Hematopoietic multipotent progenitor cell treated with erythropoietin and hydrocortisone succinate and interleukin-3 and kit ligand, for 15 days (in vitro differentiated cells): ENCODE results near the gene COL6A2.

Experiments used
- DNase-seq: peaks from one replicate; pipeline ENCODE4 v3.0.0-alpha.2; 2015; ENCODE audit warnings: low spot score

Gene COL6A2

GRCh38 chr21:46114963-46115362 lies 17.1 kb downstream of the COL6A2 start:
- DNase-seq, result no peak

DNA sequence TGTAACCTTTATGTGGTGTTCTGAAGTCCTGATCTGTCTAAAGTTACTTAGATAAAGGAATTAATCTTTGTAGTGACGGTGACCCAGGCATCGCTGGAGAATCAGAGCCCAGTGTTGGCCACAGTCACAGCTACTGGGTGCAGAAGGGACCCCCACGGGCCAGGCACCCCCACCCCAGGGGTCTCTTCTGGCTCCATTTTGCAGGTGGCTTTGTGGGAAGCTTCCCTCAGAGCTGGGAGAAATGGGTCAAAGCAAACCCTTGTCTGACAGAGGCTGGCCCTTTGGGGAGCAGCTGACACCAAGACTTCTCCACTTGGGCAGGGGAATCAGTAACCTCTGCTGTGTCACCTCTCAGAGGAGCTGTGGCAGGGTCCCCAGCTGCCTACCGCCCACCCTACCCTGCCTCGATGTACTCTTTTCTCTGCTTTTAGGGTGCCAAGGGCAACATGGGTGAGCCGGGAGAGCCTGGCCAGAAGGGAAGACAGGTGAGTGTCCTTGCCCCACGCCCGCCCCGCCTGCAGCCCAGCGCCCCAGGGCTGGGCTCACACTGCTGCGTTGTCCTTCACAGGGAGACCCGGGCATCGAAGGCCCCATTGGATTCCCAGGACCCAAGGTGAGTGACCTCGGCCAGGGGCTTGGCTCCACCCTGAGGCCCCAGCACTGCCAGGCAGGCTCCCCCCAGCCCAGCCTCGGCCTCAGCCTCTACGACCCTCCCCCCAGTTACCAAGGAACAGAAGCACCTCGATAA lies 17.7 kb downstream of the COL6A2 start:
- no peak for DNase-seq

- no peak for DNase-seq
Measured at GRCh38 chr21:46116189-46116775, 18.4 kb downstream of the COL6A2 start.

DNA sequence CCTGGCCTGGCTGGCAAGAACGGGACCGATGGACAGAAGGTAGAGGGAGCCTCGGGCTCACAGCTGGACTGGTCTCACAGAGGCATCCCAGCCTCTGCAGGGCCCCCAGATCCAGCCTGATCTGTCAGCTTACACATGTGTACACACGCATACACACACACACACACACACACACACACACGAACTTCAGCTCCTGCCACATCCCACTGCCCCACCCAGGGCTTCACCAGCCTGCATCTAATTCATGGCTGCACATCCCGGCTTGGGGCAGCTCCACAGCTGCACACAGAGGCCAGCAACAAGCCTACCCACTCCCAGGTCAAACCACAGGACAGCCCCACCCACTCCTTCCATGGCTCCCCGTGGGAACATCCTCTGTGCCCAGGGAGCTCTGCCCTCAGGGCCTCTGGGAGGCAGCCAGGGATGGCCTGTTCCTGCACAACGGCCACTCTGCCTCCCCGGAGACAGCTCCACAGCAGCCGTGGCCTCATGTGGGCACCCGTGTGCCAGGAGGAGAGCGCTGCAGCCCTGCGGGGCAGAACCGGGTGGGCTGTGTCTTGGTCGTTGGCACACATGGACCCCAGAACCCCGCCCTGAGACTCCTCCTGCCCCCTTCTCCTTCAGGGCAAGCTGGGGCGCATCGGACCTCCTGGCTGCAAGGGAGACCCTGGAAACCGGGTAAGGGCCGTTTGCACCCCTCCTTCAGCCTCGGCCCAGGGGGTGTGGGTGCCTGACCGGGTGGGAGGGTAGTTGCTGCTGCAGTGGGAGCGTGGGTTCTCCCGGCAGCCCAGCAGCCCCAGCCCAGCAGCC lies 19.1 kb downstream of the COL6A2 start:
- no peak for DNase-seq

- DNase-seq, result no peak
Measured at GRCh38 chr21:46117586-46118315, 19.8 kb downstream of the COL6A2 start.

DNA sequence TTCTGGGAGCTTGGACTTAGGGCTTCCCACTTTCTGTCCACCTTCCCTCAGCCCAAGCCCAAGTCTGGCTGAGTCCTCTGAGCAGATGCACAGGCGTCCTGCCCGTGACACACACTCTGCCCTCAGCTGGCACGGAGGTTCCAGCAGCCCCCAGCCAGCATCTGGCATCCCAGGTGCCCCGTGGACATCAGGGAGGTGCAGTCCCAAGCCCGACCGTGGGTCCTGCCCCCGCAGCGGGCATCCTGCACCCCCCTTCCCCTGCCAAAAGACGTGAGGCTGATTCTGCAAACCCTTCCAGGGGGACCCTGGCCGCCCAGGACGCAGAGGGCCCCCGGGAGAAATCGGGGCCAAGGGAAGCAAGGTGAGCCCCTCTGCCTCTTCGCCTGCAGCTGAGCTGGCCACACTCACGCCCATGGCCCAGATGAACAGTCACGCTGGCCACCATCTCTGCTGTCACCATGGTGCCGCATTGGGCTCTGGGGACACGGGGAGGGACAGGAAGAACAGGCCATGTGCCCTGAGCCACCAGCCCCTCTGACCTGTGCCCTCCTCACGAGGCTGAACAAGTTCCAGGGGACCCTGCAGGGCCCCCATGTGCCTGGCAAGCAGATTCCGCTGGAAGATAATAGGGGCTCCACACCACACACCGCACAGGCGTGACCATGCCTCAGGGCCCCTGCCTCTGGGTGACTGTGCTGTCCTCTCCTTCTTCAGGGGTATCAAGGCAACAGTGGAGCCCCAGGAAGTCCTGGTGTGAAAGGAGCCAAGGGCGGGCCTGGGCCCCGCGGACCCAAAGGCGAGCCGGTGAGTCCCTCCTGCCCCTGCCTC lies 20.6 kb downstream of the COL6A2 start:
- DNase-seq, result no peak

- DNase-seq, result no peak
Measured at GRCh38 chr21:46119144-46119636, 21.3 kb downstream of the COL6A2 start.

DNA sequence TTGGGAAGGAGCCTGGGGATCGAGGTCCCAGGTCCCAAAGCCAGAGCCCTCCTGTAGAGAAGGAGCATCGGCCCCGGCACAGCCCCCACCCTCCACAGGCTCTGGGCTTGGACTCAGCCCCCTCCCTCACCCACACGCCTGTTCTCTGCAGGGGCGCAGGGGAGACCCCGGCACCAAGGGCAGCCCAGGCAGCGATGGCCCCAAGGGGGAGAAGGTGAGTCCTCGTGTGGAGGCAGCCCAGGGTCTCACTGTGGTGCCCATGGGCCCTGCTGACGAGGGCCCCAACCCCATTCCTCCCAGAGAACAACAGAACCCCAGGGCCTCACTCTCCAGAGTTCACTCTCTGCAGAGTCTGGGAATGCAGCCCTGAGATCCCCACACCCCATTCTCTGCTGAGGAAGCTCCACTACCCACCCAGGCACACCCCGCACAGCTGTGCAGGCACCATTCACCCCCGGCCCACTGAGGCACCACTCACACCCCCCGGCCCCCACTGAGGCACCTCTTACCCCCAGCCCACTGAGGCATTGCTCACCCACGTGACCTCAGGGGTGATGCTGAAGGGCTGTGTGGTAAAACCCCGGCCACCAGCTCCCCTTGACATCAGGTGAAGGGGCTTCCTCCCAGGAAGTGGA lies 21.8 kb downstream of the COL6A2 start:
- DNase-seq, result no peak

DNA sequence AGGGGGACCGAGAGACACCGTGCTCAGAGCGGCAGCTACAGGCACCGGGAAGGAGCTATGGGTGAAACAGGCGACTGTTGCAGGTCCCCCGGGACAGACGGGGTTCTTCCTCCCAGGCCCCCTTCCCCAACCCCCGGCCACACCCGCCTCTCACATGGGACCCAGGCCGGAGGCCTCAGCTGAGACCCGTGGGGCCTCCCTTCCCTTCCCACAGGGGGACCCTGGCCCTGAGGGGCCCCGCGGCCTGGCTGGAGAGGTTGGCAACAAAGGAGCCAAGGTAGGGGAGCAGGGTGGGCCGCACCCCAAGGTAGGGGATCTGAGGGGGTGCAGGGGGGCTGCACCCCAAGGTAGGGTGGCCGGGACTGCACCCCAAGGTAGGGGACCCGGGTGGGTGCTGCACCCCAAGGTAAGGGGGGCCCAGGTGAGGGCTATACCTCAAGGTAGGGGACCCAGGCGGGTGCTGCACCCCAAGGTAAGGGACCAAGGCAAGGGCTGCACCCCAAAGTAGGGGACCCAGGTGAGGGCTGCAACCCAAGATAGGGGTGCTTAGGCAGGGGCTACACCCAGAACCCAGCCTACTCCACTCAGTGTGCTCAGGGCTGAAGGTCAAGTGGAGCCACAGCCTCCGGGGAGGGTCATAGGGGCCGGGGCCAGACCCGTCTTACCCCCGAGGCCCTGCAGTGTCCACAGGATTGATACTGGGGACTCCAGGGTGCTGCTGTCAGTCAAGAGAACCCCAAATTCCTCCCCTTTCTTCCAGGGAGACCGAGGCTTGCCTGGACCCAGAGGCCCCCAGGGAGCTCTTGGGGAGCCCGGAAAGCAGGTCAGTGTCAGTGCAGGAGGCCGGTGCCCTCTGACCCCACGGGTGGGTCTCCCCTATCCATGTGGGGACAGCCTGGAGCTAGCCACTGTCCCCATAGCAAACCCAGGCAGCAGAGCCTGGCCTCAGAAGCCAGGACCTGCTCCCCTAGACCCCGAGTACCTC lies 22.7 kb downstream of the COL6A2 start:
- DNase-seq, result no peak

GRCh38 chr21:46121286-46122221 lies 23.6 kb downstream of the COL6A2 start:
- DNase-seq, result no peak

DNA sequence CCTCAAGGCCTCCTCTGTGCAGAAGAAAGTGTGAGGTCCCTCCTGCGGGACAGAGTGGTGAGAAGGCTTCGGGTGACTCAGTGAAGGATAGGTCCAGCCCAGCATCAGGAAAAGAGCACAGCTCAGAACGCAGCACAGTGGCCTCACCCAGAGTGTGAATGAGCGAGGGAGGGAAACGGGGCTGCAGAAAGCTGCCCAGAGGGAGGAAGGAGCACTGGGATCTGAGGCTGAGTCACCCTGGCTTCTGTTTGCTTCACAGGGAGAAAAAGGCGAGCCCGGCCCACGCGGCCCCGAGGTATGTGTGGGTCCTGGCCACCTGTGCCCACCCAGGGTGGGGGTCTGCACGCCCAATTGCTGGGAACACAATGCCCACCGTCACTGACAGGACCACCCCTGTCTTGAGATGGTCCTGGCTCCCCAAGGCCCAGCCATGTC lies 24.3 kb downstream of the COL6A2 start:
- DNase-seq, result no peak

GRCh38 chr21:46122758-46123683 lies 25.1 kb downstream of the COL6A2 start:
- DNase-seq, result no peak

DNA sequence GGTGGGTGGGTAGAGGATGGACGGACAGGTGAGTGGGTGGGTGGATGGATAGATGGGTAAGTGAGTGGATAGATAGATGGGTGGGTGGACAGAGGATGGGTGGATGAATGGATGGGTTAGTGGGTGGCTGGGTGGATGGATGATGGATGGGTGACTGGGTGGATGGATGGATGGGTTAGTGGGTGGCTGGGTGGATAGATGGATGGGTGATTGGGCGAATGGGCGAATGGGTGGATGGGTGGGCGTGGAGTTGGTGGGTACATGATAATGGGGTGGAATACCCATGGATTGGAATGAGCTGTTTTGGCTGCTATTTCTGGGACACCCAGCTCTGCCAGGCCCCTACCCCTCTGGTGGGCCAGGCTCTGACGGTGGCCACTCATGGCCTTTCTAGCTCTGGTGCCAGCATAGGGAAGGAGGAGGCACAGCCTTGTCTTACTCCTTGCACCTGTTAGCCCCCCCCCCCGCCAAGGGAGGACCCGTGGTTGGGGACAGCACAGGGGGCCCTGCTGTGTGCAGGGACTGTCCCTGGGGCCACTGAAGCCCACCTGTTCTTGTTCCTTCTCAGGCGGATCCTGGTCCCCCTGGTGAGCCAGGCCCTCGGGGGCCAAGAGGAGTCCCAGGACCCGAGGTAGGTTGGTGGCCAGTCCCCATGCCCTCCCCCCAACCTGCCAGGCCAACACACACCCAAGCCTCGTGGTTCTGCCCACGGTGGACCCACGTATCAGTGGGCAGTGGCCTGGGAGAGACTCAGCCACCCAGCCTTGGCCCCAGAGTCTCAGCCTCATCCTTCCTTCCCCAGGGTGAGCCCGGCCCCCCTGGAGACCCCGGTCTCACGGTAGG lies 26.4 kb downstream of the COL6A2 start:
- no peak for DNase-seq

DNA sequence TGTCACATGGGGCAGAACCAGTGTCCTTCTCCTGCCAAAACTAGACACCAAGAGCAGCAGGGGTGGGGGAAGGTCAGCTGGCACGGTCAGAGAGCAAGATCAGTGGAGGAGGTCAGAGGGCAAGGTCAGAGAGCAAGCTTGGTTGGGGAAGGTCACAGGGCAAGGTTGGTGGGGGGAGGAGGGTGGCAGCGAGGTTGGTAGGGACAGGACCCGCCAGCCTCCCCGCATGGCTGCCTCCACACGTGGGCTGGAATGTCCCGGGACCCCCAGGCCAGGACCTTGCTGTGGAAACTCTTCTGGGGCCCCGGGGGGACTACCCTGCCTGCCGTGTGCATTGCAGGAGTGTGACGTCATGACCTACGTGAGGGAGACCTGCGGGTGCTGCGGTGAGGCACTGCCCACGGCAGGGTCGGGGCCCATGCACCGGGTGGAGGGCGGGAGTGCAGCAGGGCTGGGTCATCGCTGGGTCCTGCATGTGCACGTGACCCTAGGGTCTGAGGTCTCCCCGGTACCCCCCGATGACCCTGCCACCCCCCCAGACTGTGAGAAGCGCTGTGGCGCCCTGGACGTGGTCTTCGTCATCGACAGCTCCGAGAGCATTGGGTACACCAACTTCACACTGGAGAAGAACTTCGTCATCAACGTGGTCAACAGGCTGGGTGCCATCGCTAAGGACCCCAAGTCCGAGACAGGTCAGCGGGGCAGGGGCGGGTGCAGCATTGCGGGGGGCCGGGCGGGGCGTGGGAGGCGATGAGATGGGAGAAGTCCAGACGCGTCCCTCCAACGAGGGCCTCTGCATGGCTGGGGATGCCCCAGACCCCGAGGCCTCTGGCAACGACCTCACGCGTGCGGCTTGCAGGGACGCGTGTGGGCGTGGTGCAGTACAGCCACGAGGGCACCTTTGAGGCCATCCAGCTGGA lies 27.3 kb downstream of the COL6A2 start:
- no peak for DNase-seq

DNA sequence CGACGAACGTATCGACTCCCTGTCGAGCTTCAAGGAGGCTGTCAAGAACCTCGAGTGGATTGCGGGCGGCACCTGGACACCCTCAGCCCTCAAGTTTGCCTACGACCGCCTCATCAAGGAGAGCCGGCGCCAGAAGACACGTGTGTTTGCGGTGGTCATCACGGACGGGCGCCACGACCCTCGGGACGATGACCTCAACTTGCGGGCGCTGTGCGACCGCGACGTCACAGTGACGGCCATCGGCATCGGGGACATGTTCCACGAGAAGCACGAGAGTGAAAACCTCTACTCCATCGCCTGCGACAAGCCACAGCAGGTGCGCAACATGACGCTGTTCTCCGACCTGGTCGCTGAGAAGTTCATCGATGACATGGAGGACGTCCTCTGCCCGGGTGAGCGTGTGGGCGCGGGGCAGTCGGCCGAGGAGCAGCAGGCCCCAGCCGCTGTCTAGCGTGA lies 28.0 kb downstream of the COL6A2 start:
- DNase-seq, result no peak
